Ovary (tissue), 3 donors: Measurements from ENCODE around the gene MRPL4.

ENCODE experiments used
- EP300 ChIP-seq: sonication (generic); formaldehyde crosslinking; IDR thresholded peaks from one replicate; pipeline ENCODE4 v1.6.1; 2017; ENCODE audit warnings: antibody characterized with exemption
- POLR2A ChIP-seq: fragments of 450-650 bp; IDR thresholded peaks from one replicate; pipeline ENCODE4 v1.6.1; 2017; ENCODE audit warnings: antibody characterized with exemption, mild to moderate bottlenecking, moderate library complexity
- TF ChIP-seq, protein P1 (sequence below), 3 donors: fragments of 450-650 bp in 2 of 3; fragments of 200-600 bp in 1 of 3; IDR thresholded peaks; one replicate each; pipeline versions ENCODE4 v1.5.1 to v1.8.0; 2016 to 2022; ENCODE audit warnings: antibody characterized with exemption in 3 of 3, mild to moderate bottlenecking in 1 of 3
- donor health status: DM: no; HTN: no; CAD: no.

- TF ChIP-seq, protein P1, sequence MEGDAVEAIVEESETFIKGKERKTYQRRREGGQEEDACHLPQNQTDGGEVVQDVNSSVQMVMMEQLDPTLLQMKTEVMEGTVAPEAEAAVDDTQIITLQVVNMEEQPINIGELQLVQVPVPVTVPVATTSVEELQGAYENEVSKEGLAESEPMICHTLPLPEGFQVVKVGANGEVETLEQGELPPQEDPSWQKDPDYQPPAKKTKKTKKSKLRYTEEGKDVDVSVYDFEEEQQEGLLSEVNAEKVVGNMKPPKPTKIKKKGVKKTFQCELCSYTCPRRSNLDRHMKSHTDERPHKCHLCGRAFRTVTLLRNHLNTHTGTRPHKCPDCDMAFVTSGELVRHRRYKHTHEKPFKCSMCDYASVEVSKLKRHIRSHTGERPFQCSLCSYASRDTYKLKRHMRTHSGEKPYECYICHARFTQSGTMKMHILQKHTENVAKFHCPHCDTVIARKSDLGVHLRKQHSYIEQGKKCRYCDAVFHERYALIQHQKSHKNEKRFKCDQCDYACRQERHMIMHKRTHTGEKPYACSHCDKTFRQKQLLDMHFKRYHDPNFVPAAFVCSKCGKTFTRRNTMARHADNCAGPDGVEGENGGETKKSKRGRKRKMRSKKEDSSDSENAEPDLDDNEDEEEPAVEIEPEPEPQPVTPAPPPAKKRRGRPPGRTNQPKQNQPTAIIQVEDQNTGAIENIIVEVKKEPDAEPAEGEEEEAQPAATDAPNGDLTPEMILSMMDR (IDR thresholded peaks at IDR 0.05), result no peak
- TF ChIP-seq POLR2A (no peak), EP300 (no peak)
These were observed 37.9 kb downstream of the MRPL4 start, which contains the start of gene ICAM5 for GRCh38 chr19:10289836-10290356.
